NCI-H187 treated with DMSO at 0.1 percent for 48 hours (cell line): ENCODE results near the gene ASB13.
A peak's percentile ranks its signal among the peaks of the same experiment; 100 is the strongest.

ENCODE experiments used
- DNase-seq: peaks from one replicate; lab custom pipeline; 2025; lab: John Stamatoyannopoulos, UW

Gene ASB13

GRCh38 chr10:5666008-5666840, at the start of gene ASB13:
Gene ASB13, minus strand, starts transcription at chr10:5666595. Its CDS starts 44 bp downstream, at chr10:5666551.
- no peak for DNase-seq

- no peak for DNase-seq
These were observed 45.2 kb upstream of the ASB13 start for GRCh38 chr10:5711642-5712041.

- no peak for DNase-seq
These were observed 44.5 kb upstream of the ASB13 start for GRCh38 chr10:5710859-5711258.

GRCh38 chr10:5709865-5710264, 43.5 kb upstream of the ASB13 start:
- no peak for DNase-seq

- no peak for DNase-seq
These were observed 42.0 kb upstream of the ASB13 start for GRCh38 chr10:5708356-5708755.

GRCh38 chr10:5698062-5698461, 31.7 kb upstream of the ASB13 start:
- no peak for DNase-seq

GRCh38 chr10:5697342-5697741, 30.9 kb upstream of the ASB13 start:
- DNase-seq: no peak

GRCh38 chr10:5694573-5694972, 28.2 kb upstream of the ASB13 start:
- DNase-seq: no peak

GRCh38 chr10:5692461-5693358, 26.3 kb upstream of the ASB13 start:
- no peak for DNase-seq

- no peak for DNase-seq
These were observed 25.4 kb upstream of the ASB13 start for GRCh38 chr10:5691786-5692185.

GRCh38 chr10:5688587-5688986, 22.2 kb upstream of the ASB13 start:
- DNase-seq: no peak

- DNase-seq: no peak
These were observed 19.4 kb upstream of the ASB13 start for GRCh38 chr10:5685764-5686240.

- DNase-seq: no peak
These were observed 18.8 kb upstream of the ASB13 start for GRCh38 chr10:5684971-5685763.

GRCh38 chr10:5684318-5684970, 18.0 kb upstream of the ASB13 start, which contains the start of gene TASOR2:
Gene TASOR2, plus strand, starts transcription at chr10:5684838. Its CDS starts 35,805 bp downstream, at chr10:5720643.
- DNase-seq: peak; percentile 56

- no peak for DNase-seq
These were observed 16.7 kb upstream of the ASB13 start for GRCh38 chr10:5683065-5683464.

- DNase-seq: no peak
These were observed 15.5 kb upstream of the ASB13 start for GRCh38 chr10:5681930-5682329.

- no peak for DNase-seq
These were observed 13.2 kb upstream of the ASB13 start for GRCh38 chr10:5679606-5680005.

- no peak for DNase-seq
These were observed 12.6 kb upstream of the ASB13 start for GRCh38 chr10:5679037-5679435.

- no peak for DNase-seq
These were observed 12.1 kb upstream of the ASB13 start for GRCh38 chr10:5678397-5679036.

- no peak for DNase-seq
These were observed 4.4 kb upstream of the ASB13 start for GRCh38 chr10:5670662-5671375.
